HL-60 (cell line): Measurements from ENCODE around the gene UCP2.

Source experiments
- DNase-seq, 2 experiments: peaks; one replicate each; pipeline ENCODE4 v3.0.0-alpha.2; 2010 to 2020; ENCODE audit warnings: low read depth in 1 of 2, low spot score in 1 of 2
- H3K27ac ChIP-seq: fragments of 250-450 bp; sonication (Bioruptor Pico); replicated peaks from 2 replicates; pipeline ENCODE4 v1.5.1; 2020; ENCODE audit warnings: mild to moderate bottlenecking, moderate library complexity
- H3K27me3 ChIP-seq: fragments of 250-450 bp; sonication (Bioruptor Pico); 2 replicates; pipeline ENCODE4 v1.5.1; 2021; ENCODE audit warnings: mild to moderate bottlenecking, moderate library complexity; ENCODE audit not compliant: insufficient read depth, poor library complexity, severe bottlenecking
- H3K4me3 ChIP-seq: replicated peaks from 2 replicates; pipeline ENCODE4 v1.5.1; 2011; ENCODE audit warnings: mild to moderate bottlenecking, control low read depth, low read length; ENCODE audit not compliant: insufficient read depth
- CTCF ChIP-seq: IDR thresholded peaks from one replicate; pipeline ENCODE4 v1.5.1; 2011; ENCODE audit warnings: low read length, control low read depth, inconsistent platforms; ENCODE audit not compliant: insufficient read depth
- GABPA ChIP-seq: IDR thresholded peaks from 2 replicates; pipeline ENCODE4 v1.6.1; 2012; ENCODE audit warnings: low read depth
- POLR2AphosphoS5 ChIP-seq: IDR thresholded peaks from 2 replicates; pipeline ENCODE4 v1.6.1; 2012; ENCODE audit warnings: low read depth
- REST ChIP-seq: IDR thresholded peaks from 2 replicates; pipeline ENCODE4 v1.6.1; 2012; ENCODE audit warnings: low read depth; ENCODE audit not compliant: insufficient replicate concordance
- SPI1 ChIP-seq: IDR thresholded peaks from 2 replicates; pipeline ENCODE4 v1.6.1; 2012; ENCODE audit warnings: low read depth, mild to moderate bottlenecking, borderline replicate concordance

Gene UCP2

GRCh38 chr11:73958521-73959141 lies 24.0 kb downstream of the UCP2 start:
- TF ChIP-seq SPI1 (no peak), CTCF (no peak), POLR2AphosphoS5 (no peak)
- Histone ChIP-seq H3K27me3 (no peaks in the 10 kb centered on the region), H3K4me3 (no peak overlapping the region), H3K27ac (no peak overlapping the region)
- DNase-seq = no peak

GRCh38 chr11:73957654-73958361 lies 24.8 kb downstream of the UCP2 start:
- Histone ChIP-seq H3K27me3 (no peaks in the 10 kb centered on the region), H3K4me3 (no peak overlapping the region), H3K27ac (no peak overlapping the region)
- TF ChIP-seq REST = no peak
- TF ChIP-seq GABPA = no peak
- no peak for TF ChIP-seq CTCF
- no peak for TF ChIP-seq SPI1
- no peak for TF ChIP-seq POLR2AphosphoS5
- no peak for DNase-seq

GRCh38 chr11:73956876-73957653 lies 25.6 kb downstream of the UCP2 start:
- no peak for TF ChIP-seq GABPA
- TF ChIP-seq POLR2AphosphoS5 = no peak
- no peak for TF ChIP-seq CTCF
- no peak for TF ChIP-seq REST
- TF ChIP-seq SPI1 = no peak
- no peak overlapping the region for H3K27ac ChIP-seq
- no peak overlapping the region for H3K4me3 ChIP-seq
- DNase-seq = no peak
- H3K27me3 ChIP-seq = no peaks in the 10 kb centered on the region
